Smooth muscle cell of the brain vasculature (primary cell): Measurements from ENCODE around the gene VASH2.
"Not testable (repeated sequence)": the region's sequence is repeated elsewhere in the genome, so short reads cannot be mapped to it uniquely, and the experiment has no call there.

Experiments
- DNase-seq: peaks from one replicate; pipeline ENCODE4 v3.0.0-alpha.2; 2012; ENCODE audit warnings: low read depth, low spot score

The VASH2 gene

GRCh38 chr1:212950243-212951125, at the start of gene VASH2:
VASH2 (plus strand) TSS chr1:212950541; CDS start chr1:212951543, 1,002 bp downstream.
- DNase-seq, result no peak

GRCh38 chr1:212901290-212901689, 49.1 kb upstream of the VASH2 start:
- DNase-seq, result no peak

GRCh38 chr1:212902054-212902453, 48.3 kb upstream of the VASH2 start:
- no peak for DNase-seq

- no peak for DNase-seq
Measured at GRCh38 chr1:212903664-212904063, 46.7 kb upstream of the VASH2 start.

GRCh38 chr1:212908071-212908470, 42.3 kb upstream of the VASH2 start:
- not testable (repeated sequence) for DNase-seq

- DNase-seq, result no peak
Measured at GRCh38 chr1:212908971-212909370, 41.4 kb upstream of the VASH2 start.

- DNase-seq, result no peak
Measured at GRCh38 chr1:212909652-212910063, 40.7 kb upstream of the VASH2 start.

- DNase-seq, result not testable (repeated sequence)
Measured at GRCh38 chr1:212910213-212910612, 40.1 kb upstream of the VASH2 start.

GRCh38 chr1:212913638-212914037, 36.7 kb upstream of the VASH2 start:
- DNase-seq, result not testable (repeated sequence)

GRCh38 chr1:212914110-212914509, 36.2 kb upstream of the VASH2 start:
- not testable (repeated sequence) for DNase-seq

- DNase-seq, result no peak
Measured at GRCh38 chr1:212914789-212915188, 35.6 kb upstream of the VASH2 start.

GRCh38 chr1:212915245-212916091, 34.9 kb upstream of the VASH2 start:
- no peak for DNase-seq

- DNase-seq, result no peak
Measured at GRCh38 chr1:212916481-212917133, 33.7 kb upstream of the VASH2 start.

- no peak for DNase-seq
Measured at GRCh38 chr1:212917134-212917485, 33.2 kb upstream of the VASH2 start.

- DNase-seq, result no peak
Measured at GRCh38 chr1:212917858-212918257, 32.5 kb upstream of the VASH2 start.

GRCh38 chr1:212918824-212919223, 31.5 kb upstream of the VASH2 start:
- DNase-seq, result no peak

- DNase-seq, result no peak
Measured at GRCh38 chr1:212920246-212920645, 30.1 kb upstream of the VASH2 start.

GRCh38 chr1:212920896-212921295, 29.4 kb upstream of the VASH2 start:
- DNase-seq, result no peak

- DNase-seq, result no peak
Measured at GRCh38 chr1:212922016-212922415, 28.3 kb upstream of the VASH2 start.

GRCh38 chr1:212926372-212926771, 24.0 kb upstream of the VASH2 start:
- DNase-seq, result no peak

GRCh38 chr1:212928323-212929291, 21.7 kb upstream of the VASH2 start:
- DNase-seq, result no peak
